HCT116 (cell line): Measurements from ENCODE around the gene NR2F2. TPM values are rescaled to one million over a fixed set of nuclear protein-coding genes. Genes with fewer than 3 reads are reported as not detected.

Experiments used
- ATAC-seq: fragments of 200-7000 bp; cut with Tn5 transposase; 2 replicates; pipeline ENCODE4 v1.9.1; 2020; ENCODE audit warnings: mild to moderate bottlenecking, moderate library complexity
- BruUV-seq: library from RNA; stranded (reverse); fragments of 400-500 nt; replicated peaks from 2 replicates; lab custom pipeline; 2021; lab: Mats Ljungman, UMichigan
- CTCF ChIA-PET: fragments of 300-600 bp; sonication (Branson Sonifier 250); formaldehyde crosslinking; loops from one replicate; lab custom pipeline; 2021; ENCODE audit warnings: antibody characterized with exemption; lab: Charles Lee
- POLR2A ChIA-PET: fragments of 300-600, 350-600 bp; sonication (Branson Sonifier 250); formaldehyde crosslinking; loops from one replicate; lab custom pipeline; 2021; ENCODE audit warnings: antibody characterized with exemption; lab: Charles Lee
- RAD21 ChIA-PET, 2 experiments: fragments of 300-600 bp; sonication (Branson Sonifier 250); formaldehyde crosslinking; loops; one replicate each; lab custom pipeline; 2023; ENCODE audit warnings: low total read pairs in 2 of 2; ENCODE audit not compliant: uncharacterized antibody in 2 of 2, unreplicated experiment in 2 of 2, low non-redundant PET in 1 of 2; lab: Charles Lee
- DNase-seq: peaks from one replicate; pipeline ENCODE4 v3.0.0-alpha.2; 2010; ENCODE audit warnings: low read depth, low spot score
- H2AFZ ChIP-seq: fragments of 200-600 bp; shearing (Covaris generic), sonication (generic); 2 replicates; pipeline ENCODE4 v1.6.1; 2017; ENCODE audit warnings: low read depth, mixed run types, mixed read lengths, antibody characterized with exemption, low read length; ENCODE audit not compliant: poor library complexity, severe bottlenecking
- H3K27ac ChIP-seq: 2 replicates; pipeline ENCODE4 v1.5.1; 2012; ENCODE audit warnings: low read depth, low read length
- H3K27me3 ChIP-seq: fragments of 200-600 bp; sonication (generic); 2 replicates; pipeline ENCODE4 v1.6.1; 2016; ENCODE audit warnings: mixed run types, low read length, mixed read lengths; ENCODE audit not compliant: insufficient read depth
- H3K36me3 ChIP-seq, 2 experiments: fragments of 200-500 bp in 1 of 2; fragments of 200-600 bp in 1 of 2; sonication (Bioruptor generic) in 1 of 2; sonication (generic) in 1 of 2; 2 replicates each; pipeline versions ENCODE4 v1.5.1 to v1.6.1; 2014 to 2016; ENCODE audit warnings: low read length in 2 of 2, inconsistent platforms in 1 of 2, mixed read lengths in 1 of 2, mixed run types in 1 of 2; ENCODE audit not compliant: insufficient read depth in 2 of 2, control insufficient read depth in 1 of 2
- H3K4me1 ChIP-seq, 2 experiments: fragments of 200-600 bp in 1 of 2; sonication (generic) in 1 of 2; 2 replicates each; pipeline versions ENCODE4 v1.5.1 to v1.6.1; 2012 to 2017; ENCODE audit warnings: low read length in 2 of 2, inconsistent platforms in 1 of 2, mild to moderate bottlenecking in 1 of 2, mixed read lengths in 1 of 2, mixed run types in 1 of 2, moderate library complexity in 1 of 2; ENCODE audit not compliant: insufficient read depth in 2 of 2, control insufficient read depth in 1 of 2
- H3K4me2 ChIP-seq: fragments of 200-600 bp; sonication (generic); 2 replicates; pipeline ENCODE4 v1.6.1; 2017; ENCODE audit warnings: mixed run types, low read length, mixed read lengths
- H3K4me3 ChIP-seq, 2 experiments: fragments of 200-600 bp in 1 of 2; sonication (generic) in 1 of 2; replicated peaks in 1 of 2; 2 replicates each; pipeline ENCODE4 v1.5.1; 2011 to 2016; ENCODE audit warnings: low read length in 2 of 2, control low read depth in 1 of 2, low read depth in 1 of 2, mild to moderate bottlenecking in 1 of 2, mixed read lengths in 1 of 2, mixed run types in 1 of 2
- H3K79me2 ChIP-seq: fragments of 200-600 bp; sonication (generic); 2 replicates; pipeline ENCODE4 v1.6.1; 2017; ENCODE audit warnings: mild to moderate bottlenecking, mixed run types, low read length, moderate library complexity, mixed read lengths; ENCODE audit not compliant: insufficient read depth
- H3K9ac ChIP-seq: fragments of 200-600 bp; sonication (generic); 2 replicates; pipeline ENCODE4 v1.6.1; 2016; ENCODE audit warnings: low read length, mixed read lengths
- H3K9me2 ChIP-seq: fragments of 200-600 bp; sonication (generic), shearing (Covaris generic); 2 replicates; pipeline ENCODE4 v1.6.1; 2017; ENCODE audit warnings: mixed run types, mild to moderate bottlenecking, moderate library complexity; ENCODE audit not compliant: insufficient read depth
- H3K9me3 ChIP-seq, 2 experiments: fragments of 200-500 bp in 1 of 2; fragments of 200-600 bp in 1 of 2; sonication (Bioruptor generic) in 1 of 2; sonication (generic) in 1 of 2; 2 replicates each; pipeline ENCODE4 v1.6.1; 2014 to 2017; ENCODE audit warnings: low read length in 2 of 2, mixed read lengths in 2 of 2, inconsistent platforms in 1 of 2, low read depth in 1 of 2, mild to moderate bottlenecking in 1 of 2, mixed run types in 1 of 2, moderate library complexity in 1 of 2; ENCODE audit not compliant: control insufficient read depth in 1 of 2, insufficient read depth in 1 of 2
- H4K20me1 ChIP-seq: fragments of 200-600 bp; sonication (generic), shearing (Covaris generic); 2 replicates; pipeline ENCODE4 v1.6.1; 2017; ENCODE audit warnings: mixed run types, mild to moderate bottlenecking, moderate library complexity; ENCODE audit not compliant: insufficient read depth
- ATF3 ChIP-seq: IDR thresholded peaks from 2 replicates; pipeline ENCODE4 v1.6.1; 2012
- CBX3 ChIP-seq: IDR thresholded peaks from 2 replicates; pipeline ENCODE4 v1.6.1; 2012; ENCODE audit warnings: low read depth
- EGR1 ChIP-seq: IDR thresholded peaks from 2 replicates; pipeline ENCODE4 v1.6.1; 2012; ENCODE audit warnings: low read depth
- ELF1 ChIP-seq: IDR thresholded peaks from 2 replicates; pipeline ENCODE4 v1.6.1; 2012; ENCODE audit warnings: low read depth, borderline replicate concordance
- EZH2 ChIP-seq: fragments of 200-600 bp; sonication (generic); IDR thresholded peaks from 2 replicates; pipeline ENCODE4 v1.6.1; 2017; ENCODE audit warnings: antibody characterized with exemption, mixed run types
- FOSL1 ChIP-seq: IDR thresholded peaks from 2 replicates; pipeline ENCODE4 v1.6.1; 2012; ENCODE audit warnings: low read depth
- POLR2A ChIP-seq: IDR thresholded peaks from 2 replicates; pipeline ENCODE4 v1.7.0; 2011; ENCODE audit warnings: borderline replicate concordance; ENCODE audit not compliant: insufficient read depth, insufficient read length; ENCODE audit errors: extremely low read depth
- POLR2AphosphoS5 ChIP-seq: IDR thresholded peaks from 2 replicates; pipeline ENCODE4 v1.6.1; 2011; ENCODE audit warnings: mild to moderate bottlenecking, low read depth, low read length, moderate library complexity
- RAD21 ChIP-seq: IDR thresholded peaks from 2 replicates; pipeline ENCODE4 v1.6.1; 2012; ENCODE audit warnings: low read depth, mild to moderate bottlenecking
- REST ChIP-seq: IDR thresholded peaks from 2 replicates; pipeline ENCODE4 v1.6.1; 2012; ENCODE audit warnings: low read depth
- SP1 ChIP-seq: IDR thresholded peaks from 2 replicates; pipeline ENCODE4 v1.6.1; 2012; ENCODE audit warnings: low read depth
- TCF7L2 ChIP-seq: IDR thresholded peaks from 2 replicates; pipeline ENCODE4 v1.7.0; 2011; ENCODE audit warnings: borderline replicate concordance, inconsistent platforms; ENCODE audit not compliant: insufficient read depth, insufficient read length; ENCODE audit errors: extremely low read depth
- YY1 ChIP-seq: IDR thresholded peaks from 2 replicates; pipeline ENCODE4 v1.6.1; 2011; ENCODE audit warnings: low read length, low read depth, moderate library complexity, mild to moderate bottlenecking; ENCODE audit not compliant: insufficient replicate concordance; ENCODE audit errors: extremely low read depth
- ZBTB33 ChIP-seq: IDR thresholded peaks from 2 replicates; pipeline ENCODE4 v1.6.1; 2011; ENCODE audit warnings: mild to moderate bottlenecking, low read length, moderate library complexity; ENCODE audit not compliant: insufficient replicate concordance; ENCODE audit errors: extremely low read depth
- ZNF274 ChIP-seq: fragments of 200-500 bp; sonication (Bioruptor generic); IDR thresholded peaks from 2 replicates; pipeline ENCODE4 v1.6.1; 2014; ENCODE audit warnings: mild to moderate bottlenecking, low read depth, low read length, inconsistent platforms
- intact Hi-C: fragments of 100-400 bp; cut with micrococcal nuclease; formaldehyde crosslinking; loops from 2 replicates; pipeline ENCODE4 v1.10.0; 2022
- total RNA-seq: library from RNA; stranded (reverse); gene quantifications from one replicate; pipeline ENCODE4 v1.2.1, GENCODE V29; 2021; ENCODE audit not compliant: unreplicated experiment
- TF ChIP-seq, protein P1 (sequence below), 3 experiments: fragments of 200-600 bp in 1 of 3; sonication (generic) in 1 of 3; IDR thresholded peaks in 2 of 3; conservative IDR thresholded peaks in 1 of 3; 2 replicates each; pipeline ENCODE4 v1.5.1; 2012 to 2017; ENCODE audit warnings: low read depth in 2 of 3, low read length in 2 of 3, antibody characterized with exemption in 1 of 3, borderline replicate concordance in 1 of 3, control low read depth in 1 of 3, mild to moderate bottlenecking in 1 of 3, mixed read lengths in 1 of 3, mixed run types in 1 of 3, moderate library complexity in 1 of 3; ENCODE audit not compliant: insufficient read depth in 1 of 3

Gene NR2F2
- total RNA-seq, 1 experiment from 2014 or later = 61.4 TPM

DNA sequence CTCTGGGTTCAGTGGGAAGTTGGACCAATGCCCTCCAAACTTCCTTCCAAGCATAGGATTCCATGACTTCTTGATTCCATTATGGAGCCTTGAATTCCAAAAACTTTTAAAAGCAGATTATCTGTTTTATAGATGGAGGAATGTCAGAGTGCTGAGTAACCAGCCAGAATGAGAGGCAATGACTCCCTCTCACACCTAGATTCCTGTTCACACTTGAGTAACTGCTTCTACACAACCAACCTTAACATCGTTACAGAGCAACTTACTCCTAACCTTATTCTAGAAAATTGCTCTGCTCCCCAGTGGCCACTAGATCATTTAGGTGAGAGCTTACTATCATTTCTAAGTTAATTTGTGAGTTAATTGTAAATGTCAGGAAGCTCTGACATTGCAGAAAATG is 24.2 kb upstream of the NR2F2 start:
- DNase-seq (no peak), ATAC-seq (no peak)
- H3K36me3 ChIP-seq = no peaks in the 10 kb centered on the region
- ChIA-PET POLR2A (no interaction called here), RAD21 (no interaction called here), CTCF (interaction anchor here (1.2 kb wide), 1 partner anchor 21 kb away, joined by 3 read pairs; no protein-coding TSS in a partner anchor)
- H3K4me2 ChIP-seq = no peak overlapping the region
- no peaks in the 10 kb centered on the region for H4K20me1 ChIP-seq
- no peaks in the 10 kb centered on the region for H3K79me2 ChIP-seq
- no peaks in the 10 kb centered on the region for H3K27me3 ChIP-seq
- H3K9ac ChIP-seq = no peak overlapping the region
- no peak overlapping the region for H3K27ac ChIP-seq
- TF ChIP-seq, protein P1, sequence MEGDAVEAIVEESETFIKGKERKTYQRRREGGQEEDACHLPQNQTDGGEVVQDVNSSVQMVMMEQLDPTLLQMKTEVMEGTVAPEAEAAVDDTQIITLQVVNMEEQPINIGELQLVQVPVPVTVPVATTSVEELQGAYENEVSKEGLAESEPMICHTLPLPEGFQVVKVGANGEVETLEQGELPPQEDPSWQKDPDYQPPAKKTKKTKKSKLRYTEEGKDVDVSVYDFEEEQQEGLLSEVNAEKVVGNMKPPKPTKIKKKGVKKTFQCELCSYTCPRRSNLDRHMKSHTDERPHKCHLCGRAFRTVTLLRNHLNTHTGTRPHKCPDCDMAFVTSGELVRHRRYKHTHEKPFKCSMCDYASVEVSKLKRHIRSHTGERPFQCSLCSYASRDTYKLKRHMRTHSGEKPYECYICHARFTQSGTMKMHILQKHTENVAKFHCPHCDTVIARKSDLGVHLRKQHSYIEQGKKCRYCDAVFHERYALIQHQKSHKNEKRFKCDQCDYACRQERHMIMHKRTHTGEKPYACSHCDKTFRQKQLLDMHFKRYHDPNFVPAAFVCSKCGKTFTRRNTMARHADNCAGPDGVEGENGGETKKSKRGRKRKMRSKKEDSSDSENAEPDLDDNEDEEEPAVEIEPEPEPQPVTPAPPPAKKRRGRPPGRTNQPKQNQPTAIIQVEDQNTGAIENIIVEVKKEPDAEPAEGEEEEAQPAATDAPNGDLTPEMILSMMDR (IDR thresholded peaks at IDR 0.05 in 2 of 3, conservative IDR thresholded peaks at IDR 0.05 in 1 of 3; ENCODE audit: borderline replicate concordance in 1 of 3, insufficient read depth in 1 of 3, low read depth in 2 of 3, low read length in 2 of 3) = no peak
- TF ChIP-seq EZH2 = no peak
- no peak for TF ChIP-seq ZBTB33
- TF ChIP-seq ATF3 = no peak
- TF ChIP-seq POLR2AphosphoS5 = no peak
- TF ChIP-seq ELF1 = no peak
- no peak for TF ChIP-seq EGR1
- no peak for TF ChIP-seq ZNF274
- TF ChIP-seq RAD21 = no peak
- no peak for TF ChIP-seq FOSL1
- TF ChIP-seq POLR2A = no peak
- no peak for TF ChIP-seq YY1
- no peak for TF ChIP-seq CBX3
- no peak for TF ChIP-seq REST
- TF ChIP-seq SP1 = no peak
- TF ChIP-seq TCF7L2 = no peak
- intact Hi-C loops = no loop called here
- H3K4me3 ChIP-seq = no peak overlapping the region
- H2AFZ ChIP-seq = no peak overlapping the region
- H3K4me1 ChIP-seq = no peaks in the 10 kb centered on the region
- no peaks in the 10 kb centered on the region for H3K9me2 ChIP-seq
- no peaks in the 10 kb centered on the region for H3K9me3 ChIP-seq
- BruUV-seq = no TSS peak
